Measurements from ENCODE around the gene IGF2R.

IGF2R gene

DNA sequence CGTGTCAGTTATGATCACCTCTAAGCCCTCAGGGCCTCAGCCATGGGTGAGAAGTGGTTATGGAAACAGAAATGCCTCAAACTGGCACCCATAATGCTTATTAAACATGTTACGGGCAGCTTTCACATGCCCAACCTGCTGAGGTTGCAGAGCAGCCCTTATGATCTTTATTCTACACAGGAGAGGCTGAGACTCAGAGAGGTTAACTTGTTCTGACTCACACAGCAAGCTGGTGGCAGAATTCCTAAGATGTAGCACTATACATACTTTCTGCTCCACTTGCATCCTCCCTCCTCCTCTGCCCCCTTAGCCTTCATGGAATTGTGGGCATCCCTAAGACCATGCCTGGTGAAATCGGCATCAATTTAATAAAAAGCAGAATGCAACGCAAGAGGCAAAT lies 34.7 kb upstream of the IGF2R start:
- Histone ChIP-seq H3K79me2 (ENCODE audit: low read length) (no peaks in the 10 kb centered on the region), H3K9me3 (ENCODE audit: insufficient read depth, low read length) (no peaks in the 10 kb centered on the region), H3K27ac (ENCODE audit: low read length) (no peak overlapping the region), H2AFZ (ENCODE audit: low read depth, low read length) (no peak overlapping the region), H3K27me3 (ENCODE audit: low read depth, low read length) (no peaks in the 10 kb centered on the region), H3K4me1 (ENCODE audit: low read length) (peaks cover 35% of the 10 kb centered on the region), H3K36me3 (replicated peaks; ENCODE audit: low read depth, low read length) (peaks cover 3% of the 10 kb centered on the region), H3K9ac (ENCODE audit: low read length) (no peak overlapping the region), H3K4me3 (ENCODE audit: low read length) (no peak overlapping the region), H4K20me1 (ENCODE audit: insufficient read depth, low read length) (no peaks in the 10 kb centered on the region), H3K4me2 (ENCODE audit: low read length) (no peak overlapping the region)
- TF ChIP-seq CTCF (IDR thresholded peaks at IDR 0.05; ENCODE audit: low read depth, low read length) (no peak), EZH2phosphoT487 (IDR thresholded peaks at IDR 0.05; ENCODE audit: low read depth) (no peak)

GRCh38 chr6:159935065-159935464 lies 33.8 kb upstream of the IGF2R start:
- Histone ChIP-seq H3K9me3 (ENCODE audit: insufficient read depth, low read length) (no peaks in the 10 kb centered on the region), H3K36me3 (replicated peaks; ENCODE audit: low read depth, low read length) (peaks cover 3% of the 10 kb centered on the region), H3K9ac (ENCODE audit: low read length) (no peak overlapping the region), H3K4me1 (ENCODE audit: low read length) (peaks cover 26% of the 10 kb centered on the region), H3K4me3 (ENCODE audit: low read length) (no peak overlapping the region), H3K79me2 (ENCODE audit: low read length) (no peaks in the 10 kb centered on the region), H2AFZ (ENCODE audit: low read depth, low read length) (no peak overlapping the region), H4K20me1 (ENCODE audit: insufficient read depth, low read length) (no peaks in the 10 kb centered on the region), H3K27me3 (ENCODE audit: low read depth, low read length) (no peaks in the 10 kb centered on the region), H3K4me2 (ENCODE audit: low read length) (no peak overlapping the region), H3K27ac (ENCODE audit: low read length) (no peak overlapping the region)
- TF ChIP-seq EZH2phosphoT487 (IDR thresholded peaks at IDR 0.05; ENCODE audit: low read depth) (no peak), CTCF (IDR thresholded peaks at IDR 0.05; ENCODE audit: low read depth, low read length) (no peak)

GRCh38 chr6:159935633-159936032 lies 33.2 kb upstream of the IGF2R start:
- Histone ChIP-seq H3K4me1 (ENCODE audit: low read length) (peaks cover 21% of the 10 kb centered on the region), H4K20me1 (ENCODE audit: insufficient read depth, low read length) (no peaks in the 10 kb centered on the region), H3K27me3 (ENCODE audit: low read depth, low read length) (no peaks in the 10 kb centered on the region), H3K79me2 (ENCODE audit: low read length) (no peaks in the 10 kb centered on the region), H2AFZ (ENCODE audit: low read depth, low read length) (no peak overlapping the region), H3K9me3 (ENCODE audit: insufficient read depth, low read length) (no peaks in the 10 kb centered on the region), H3K4me3 (ENCODE audit: low read length) (no peak overlapping the region), H3K9ac (ENCODE audit: low read length) (no peak overlapping the region), H3K4me2 (ENCODE audit: low read length) (no peak overlapping the region), H3K27ac (ENCODE audit: low read length) (no peak overlapping the region), H3K36me3 (replicated peaks; ENCODE audit: low read depth, low read length) (peaks cover 3% of the 10 kb centered on the region)
- TF ChIP-seq CTCF (IDR thresholded peaks at IDR 0.05; ENCODE audit: low read depth, low read length) (no peak), EZH2phosphoT487 (IDR thresholded peaks at IDR 0.05; ENCODE audit: low read depth) (no peak)

- Histone ChIP-seq H3K27me3 (ENCODE audit: low read depth, low read length) (no peaks in the 10 kb centered on the region), H3K36me3 (replicated peaks; ENCODE audit: low read depth, low read length) (peaks cover 3% of the 10 kb centered on the region), H3K27ac (ENCODE audit: low read length) (no peak overlapping the region), H3K79me2 (ENCODE audit: low read length) (no peaks in the 10 kb centered on the region), H3K4me2 (ENCODE audit: low read length) (no peak overlapping the region), H3K4me1 (ENCODE audit: low read length) (peaks cover 8% of the 10 kb centered on the region), H3K4me3 (ENCODE audit: low read length) (no peak overlapping the region), H3K9ac (ENCODE audit: low read length) (no peak overlapping the region), H3K9me3 (ENCODE audit: insufficient read depth, low read length) (peaks cover 8% of the 10 kb centered on the region; the same call in 1 of the 2 replicates), H4K20me1 (ENCODE audit: insufficient read depth, low read length) (no peaks in the 10 kb centered on the region), H2AFZ (ENCODE audit: low read depth, low read length) (no peak overlapping the region)
- TF ChIP-seq CTCF (IDR thresholded peaks at IDR 0.05; ENCODE audit: low read depth, low read length) (no peak), EZH2phosphoT487 (IDR thresholded peaks at IDR 0.05; ENCODE audit: low read depth) (no peak)
Measured at GRCh38 chr6:159939591-159940016, 29.3 kb upstream of the IGF2R start.
